NCI-H446 treated with DMSO at 0.1 percent for 48 hours (cell line): ENCODE results near the gene GABRP.
"Not testable (repeated sequence)": the region's sequence is repeated elsewhere in the genome, so short reads cannot be mapped to it uniquely, and the experiment has no call there.

Experiments used
- DNase-seq: peaks from one replicate; lab custom pipeline; 2025; lab: John Stamatoyannopoulos, UW

The GABRP gene

GRCh38 chr5:170783498-170784247 lies at the start of gene GABRP:
TSS of gene GABRP (plus strand) at chr5:170783725. CDS start at chr5:170788616, 4,891 bp downstream.
- DNase-seq, result no peak

GRCh38 chr5:170736966-170737365 lies 46.6 kb upstream of the GABRP start:
- no peak for DNase-seq

- no peak for DNase-seq
Observed at GRCh38 chr5:170737591-170737990, 45.9 kb upstream of the GABRP start.

- DNase-seq, result no peak
Observed at GRCh38 chr5:170738840-170739239, 44.7 kb upstream of the GABRP start.

- DNase-seq, result no peak
Observed at GRCh38 chr5:170739446-170739845, 44.1 kb upstream of the GABRP start.

GRCh38 chr5:170740551-170741205 lies 42.8 kb upstream of the GABRP start:
- DNase-seq, result peak; percentile 80

- no peak for DNase-seq
Observed at GRCh38 chr5:170741801-170742200, 41.7 kb upstream of the GABRP start.

- no peak for DNase-seq
Observed at GRCh38 chr5:170743876-170744212, 39.7 kb upstream of the GABRP start.

GRCh38 chr5:170745481-170746071 lies 37.9 kb upstream of the GABRP start:
- DNase-seq, result peak; percentile 2

- no peak for DNase-seq
Observed at GRCh38 chr5:170746075-170746960, 37.2 kb upstream of the GABRP start.

GRCh38 chr5:170746961-170747340 lies 36.6 kb upstream of the GABRP start:
- no peak for DNase-seq

GRCh38 chr5:170747357-170747756 lies 36.2 kb upstream of the GABRP start:
- DNase-seq, result no peak

GRCh38 chr5:170747851-170748250 lies 35.7 kb upstream of the GABRP start:
- DNase-seq, result no peak

- DNase-seq, result no peak
Observed at GRCh38 chr5:170748951-170749471, 34.5 kb upstream of the GABRP start.

GRCh38 chr5:170749911-170750431 lies 33.6 kb upstream of the GABRP start:
- DNase-seq, result no peak

- DNase-seq, result no peak
Observed at GRCh38 chr5:170750791-170751190, 32.7 kb upstream of the GABRP start.

GRCh38 chr5:170751631-170752030 lies 31.9 kb upstream of the GABRP start:
- peak; percentile 19 for DNase-seq

GRCh38 chr5:170752257-170753215 lies 31.0 kb upstream of the GABRP start:
- DNase-seq, result peak; percentile 95

- DNase-seq, result no peak
Observed at GRCh38 chr5:170753311-170753710, 30.2 kb upstream of the GABRP start.

GRCh38 chr5:170754508-170754907 lies 29.0 kb upstream of the GABRP start:
- DNase-seq, result not testable (repeated sequence)
